Suppressor macrophage (primary cell): ENCODE measurements around the gene FAM120A.
"Not testable (repeated sequence)": the region's sequence is repeated elsewhere in the genome, so short reads cannot be mapped to it uniquely, and the experiment has no call there.

Experiments used
- DNase-seq, 4 experiments: peaks; one replicate each; pipeline ENCODE4 v3.0.0-alpha.2; 2020 to 2022

The FAM120A gene

DNA sequence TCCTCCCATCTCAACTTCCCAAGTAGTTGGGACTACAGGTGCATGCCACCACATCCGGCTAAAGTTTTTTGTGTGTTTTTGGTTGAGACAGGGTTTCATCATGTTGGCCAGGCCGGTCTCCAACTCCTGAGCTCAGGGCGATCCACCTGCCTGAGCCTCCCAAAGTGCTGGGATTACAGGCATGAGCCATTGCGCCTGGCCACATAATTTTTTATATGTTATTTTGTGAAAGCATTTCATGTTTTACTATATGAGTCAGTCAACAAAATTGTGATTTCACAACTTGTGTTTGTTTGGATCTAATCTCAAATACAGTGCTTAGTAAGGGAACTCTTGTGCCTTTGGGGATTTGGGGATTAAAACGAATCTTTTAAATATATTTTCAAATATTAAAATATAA lies 21.9 kb downstream of the FAM120A start:
- no peak for DNase-seq

- DNase-seq: no peak
Observed at GRCh38 chr9:93475108-93475507, 23.6 kb downstream of the FAM120A start.

GRCh38 chr9:93475856-93476255 lies 24.4 kb downstream of the FAM120A start:
- no peak for DNase-seq

DNA sequence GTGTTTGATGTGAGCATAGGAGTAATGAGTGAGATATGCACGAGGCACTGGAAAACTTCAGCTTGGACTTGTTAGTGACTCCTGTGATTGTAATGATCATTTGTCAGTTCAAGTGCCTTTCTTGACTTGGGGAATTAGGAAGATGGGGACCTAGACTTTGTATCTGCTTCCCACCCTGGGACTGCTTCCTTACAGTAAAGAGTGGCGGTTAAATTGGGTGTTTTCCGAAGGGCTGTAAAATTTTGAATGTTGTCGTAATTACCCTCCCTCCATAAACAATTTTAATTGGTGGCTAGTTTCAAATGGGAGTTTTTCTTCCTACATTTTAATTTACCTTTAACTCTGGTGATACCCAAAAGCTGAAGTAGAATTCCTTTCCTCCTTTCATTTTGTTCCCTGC lies 25.4 kb downstream of the FAM120A start:
- no peak for DNase-seq

GRCh38 chr9:93477397-93477796 lies 25.9 kb downstream of the FAM120A start:
- no peak for DNase-seq

- no peak for DNase-seq
Observed at GRCh38 chr9:93479726-93480125, 28.2 kb downstream of the FAM120A start.

DNA sequence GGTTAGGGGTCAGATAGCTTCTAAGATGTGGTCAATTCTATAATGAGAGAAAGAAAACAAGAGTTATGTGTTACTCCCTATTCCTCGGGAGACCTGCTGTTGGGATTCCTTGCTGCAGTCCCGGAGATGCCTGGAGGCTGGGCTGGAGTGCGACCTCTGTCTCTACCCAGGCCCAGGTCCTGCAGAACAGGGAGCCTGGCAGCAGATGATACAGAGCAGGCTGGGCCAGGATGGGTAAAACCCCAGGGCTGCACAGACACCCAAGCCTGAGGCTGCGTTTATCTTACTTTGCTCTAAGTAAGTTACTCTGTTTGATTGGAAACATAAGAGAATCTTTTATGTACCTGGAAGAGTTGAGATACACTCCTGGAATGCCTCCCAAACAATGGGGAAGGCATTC lies 28.8 kb downstream of the FAM120A start:
- DNase-seq: no peak

DNA sequence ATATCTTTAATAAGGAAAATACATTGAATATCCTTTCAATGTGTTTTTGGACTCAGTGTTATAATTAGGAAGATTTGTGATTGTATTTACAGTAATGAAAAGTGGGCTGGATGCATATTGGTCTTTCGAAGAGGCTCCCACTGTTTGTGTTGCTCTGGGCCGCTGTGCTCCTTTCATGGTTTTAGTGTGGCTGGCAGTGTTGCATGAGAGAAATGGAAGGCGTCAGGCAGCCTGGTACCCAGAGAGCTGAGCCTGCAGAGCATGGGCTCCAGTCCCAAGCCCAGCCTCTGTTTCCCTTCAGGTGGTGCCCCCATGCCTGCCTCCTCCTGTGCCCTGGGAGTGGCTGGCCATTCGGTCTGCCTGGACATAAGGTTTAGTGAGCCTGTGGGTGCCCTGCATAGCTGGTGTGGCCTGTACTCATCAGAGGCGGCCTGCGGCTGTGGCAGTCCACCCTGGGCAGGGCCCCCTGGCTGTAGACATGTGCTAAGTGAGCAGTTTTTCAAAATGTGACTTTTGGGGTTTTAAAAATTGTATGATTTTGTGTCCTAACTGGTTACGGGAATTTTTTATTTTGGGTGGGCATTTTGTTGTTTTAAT lies 29.3 kb downstream of the FAM120A start:
- no peak for DNase-seq

DNA sequence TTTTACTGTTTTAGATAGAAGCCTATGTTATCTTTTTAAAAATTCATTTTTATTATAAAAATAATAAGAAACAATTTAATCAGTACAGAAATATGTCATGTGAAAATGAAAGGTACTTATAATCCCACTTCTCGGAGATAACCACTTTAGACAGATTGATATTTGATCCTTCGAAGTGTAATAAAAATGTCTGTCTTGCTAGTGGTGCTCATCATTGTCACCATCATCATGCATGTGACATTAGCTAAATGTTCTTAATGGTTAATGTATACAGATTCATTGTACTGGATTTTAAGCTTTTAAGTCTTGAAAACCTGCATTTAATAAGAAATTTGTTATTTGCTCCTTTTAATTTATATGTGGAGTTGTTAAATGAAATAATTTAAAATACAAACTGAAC lies 32.0 kb downstream of the FAM120A start:
- no peak for DNase-seq

DNA sequence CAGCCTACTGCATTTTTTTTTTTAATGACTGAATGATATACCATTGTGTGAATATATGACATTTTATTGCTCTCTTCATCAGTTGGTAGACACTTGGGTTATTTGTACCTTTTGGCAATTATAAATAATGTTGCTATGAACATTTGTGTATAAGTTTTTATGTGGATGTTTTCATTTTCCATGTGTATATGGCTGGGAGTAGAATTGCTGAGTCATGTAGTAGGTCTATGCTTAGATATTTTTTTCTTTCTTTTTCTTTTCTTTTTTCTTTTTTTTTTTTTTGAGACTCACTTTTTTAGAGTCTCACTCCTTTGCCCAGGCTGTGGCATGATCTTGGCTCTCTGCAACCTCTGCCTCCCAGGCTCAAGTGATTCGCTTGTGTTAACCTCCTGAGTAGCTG lies 34.8 kb downstream of the FAM120A start:
- DNase-seq: no peak

GRCh38 chr9:93488244-93488643 lies 36.8 kb downstream of the FAM120A start:
- DNase-seq: no peak

- no peak for DNase-seq
Observed at GRCh38 chr9:93491593-93492232, 40.2 kb downstream of the FAM120A start.

GRCh38 chr9:93492327-93492726 lies 40.8 kb downstream of the FAM120A start:
- no peak for DNase-seq

- DNase-seq: no peak
Observed at GRCh38 chr9:93493949-93494348, 42.5 kb downstream of the FAM120A start.

GRCh38 chr9:93496285-93496684 lies 44.8 kb downstream of the FAM120A start:
- DNase-seq: no peak

GRCh38 chr9:93500571-93501298 lies 49.2 kb downstream of the FAM120A start:
- DNase-seq: no peak

DNA sequence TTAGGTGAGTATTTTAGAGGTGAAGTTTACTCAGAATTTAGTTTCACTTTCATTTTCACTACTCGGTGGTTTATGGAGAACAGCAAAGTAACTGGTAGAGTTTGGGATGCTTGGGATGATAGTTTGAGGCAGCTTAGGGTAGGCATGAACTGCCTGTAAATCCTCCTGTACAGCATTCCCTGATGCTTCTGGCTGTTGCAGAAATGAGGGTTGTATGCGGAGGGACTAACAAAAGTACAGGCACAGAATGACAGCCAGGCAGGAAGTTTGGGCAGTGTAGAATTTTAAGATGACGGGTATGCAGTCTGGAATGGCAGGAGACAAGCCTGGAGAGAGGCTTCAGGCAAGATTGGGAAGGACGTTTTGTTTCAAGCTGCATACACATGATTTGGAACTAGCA lies 49.9 kb downstream of the FAM120A start:
- no peak for DNase-seq

DNA sequence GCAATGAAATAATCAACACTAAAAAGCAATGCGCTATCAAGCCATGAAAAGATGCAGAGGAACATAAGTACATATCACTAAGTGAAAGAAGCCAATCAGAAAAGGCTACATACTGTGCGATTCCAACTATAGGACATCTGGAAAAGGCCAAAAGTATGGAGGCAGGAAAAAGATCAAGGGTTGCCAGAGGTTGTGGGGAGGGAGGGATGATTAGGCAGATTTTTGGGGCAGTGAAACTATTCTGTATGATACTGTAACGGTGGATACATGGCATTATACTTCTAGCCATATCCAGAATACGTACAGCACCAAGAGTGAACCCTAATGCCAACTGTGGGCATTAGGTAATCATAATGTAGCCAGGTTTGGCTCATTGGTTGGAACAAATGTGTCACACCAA lies 51.9 kb downstream of the FAM120A start:
- DNase-seq: no peak

GRCh38 chr9:93505541-93506132 lies 54.2 kb downstream of the FAM120A start:
- DNase-seq: peak; percentile 65 to 90 (median 76)

GRCh38 chr9:93507768-93508167 lies 56.3 kb downstream of the FAM120A start:
- DNase-seq: no peak

DNA sequence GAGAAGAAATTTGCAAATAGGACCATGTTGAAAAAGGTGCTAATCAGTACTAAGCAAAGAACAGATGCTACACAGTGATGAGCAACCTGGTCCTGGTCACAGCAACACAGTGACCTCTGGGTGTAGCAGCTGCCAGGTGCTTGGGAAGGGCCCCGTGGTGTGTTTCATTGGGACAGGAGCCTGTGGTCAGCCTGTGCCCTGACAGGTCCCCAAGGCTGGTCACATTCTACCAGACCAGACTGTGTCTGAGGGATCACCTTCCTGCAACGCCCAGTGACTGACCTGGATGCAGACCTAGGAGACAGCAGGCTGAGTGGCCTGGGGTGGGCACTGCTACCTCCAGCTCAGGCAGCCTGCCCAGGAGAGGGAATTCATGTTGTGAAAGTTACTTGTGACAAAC lies 56.7 kb downstream of the FAM120A start:
- no peak for DNase-seq

DNA sequence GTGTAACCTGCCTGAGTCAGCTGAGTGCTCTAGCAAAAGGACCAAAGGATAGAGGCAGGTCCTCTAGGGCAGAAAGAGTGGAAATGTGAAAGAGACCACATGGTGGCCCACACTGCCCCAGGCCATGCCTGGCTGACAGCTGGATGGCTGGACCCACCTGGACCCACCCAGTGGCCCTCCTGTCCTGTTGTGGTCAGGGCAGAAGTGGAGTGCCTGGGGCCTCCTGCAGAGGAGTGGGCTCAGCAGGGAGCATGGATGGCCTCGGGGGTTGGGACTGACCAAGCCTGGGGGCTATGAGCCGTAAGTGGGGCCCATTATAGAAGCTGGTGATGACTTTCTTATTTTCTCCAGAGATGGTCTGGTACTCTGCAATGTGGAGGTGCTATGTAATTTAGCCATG lies 57.6 kb downstream of the FAM120A start:
- no peak for DNase-seq

GRCh38 chr9:93510041-93510440 lies 58.6 kb downstream of the FAM120A start:
- peak; percentile 27 to 49 (median 34) for DNase-seq

DNA sequence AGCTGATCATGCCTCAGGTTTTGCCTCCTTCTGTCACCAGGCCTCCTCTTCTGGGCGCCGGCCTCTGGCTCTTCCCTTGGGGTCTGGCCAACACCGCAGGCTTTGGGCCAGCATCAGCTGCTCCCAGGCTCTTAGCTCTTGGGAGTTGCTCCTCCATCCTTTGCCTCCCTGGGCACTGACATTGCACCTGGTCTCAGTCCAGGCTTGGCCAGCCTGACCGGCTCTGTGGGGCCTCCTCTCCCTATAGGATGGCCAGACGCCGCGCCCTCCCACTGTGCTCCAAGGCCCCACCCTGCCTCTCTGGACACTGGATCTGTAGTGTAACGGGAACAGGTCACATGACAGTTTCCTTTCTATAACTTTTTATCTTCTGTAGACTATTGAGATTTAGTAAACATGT lies 59.7 kb downstream of the FAM120A start:
- not testable (repeated sequence) for DNase-seq
